GM23338 (cell line): ENCODE data around the gene PDLIM5. TPM values are rescaled to one million over a fixed set of nuclear protein-coding genes. Genes with fewer than 3 reads are reported as not detected.

Source experiments
- ATAC-seq: fragments of 200-7000 bp; cut with Tn5 transposase; 3 replicates; pipeline ENCODE4 v1.9.1; 2020
- DNase-seq: peaks from one replicate; pipeline ENCODE4 v3.0.0-alpha.2; 2015; ENCODE audit warnings: low spot score
- H2AFZ ChIP-seq: fragments of 200-600 bp; sonication (generic); 2 replicates; pipeline ENCODE4 v1.8.0; 2016; ENCODE audit warnings: antibody characterized with exemption, mild to moderate bottlenecking, moderate library complexity
- H3F3A ChIP-seq: fragments of 200-600 bp; sonication (generic); replicated peaks from 2 replicates; pipeline ENCODE4 v1.8.0; 2017; ENCODE audit warnings: antibody characterized with exemption, mixed run types, low read depth
- H3K27ac ChIP-seq: fragments of 200-600 bp; sonication (generic); 2 replicates; pipeline ENCODE4 v1.6.1; 2016; ENCODE audit warnings: low read depth
- H3K27me3 ChIP-seq: fragments of 200-600 bp; sonication (generic); 2 replicates; pipeline ENCODE4 v1.8.0; 2016; ENCODE audit warnings: mild to moderate bottlenecking, mixed run types, moderate library complexity; ENCODE audit not compliant: insufficient read depth
- H3K36me3 ChIP-seq: fragments of 200-600 bp; sonication (generic); 2 replicates; pipeline ENCODE4 v1.8.0; 2016; ENCODE audit warnings: mild to moderate bottlenecking; ENCODE audit not compliant: insufficient read depth
- H3K4me1 ChIP-seq: fragments of 200-600 bp; sonication (generic); 2 replicates; pipeline ENCODE4 v1.8.0; 2016; ENCODE audit warnings: mild to moderate bottlenecking, moderate library complexity; ENCODE audit not compliant: insufficient read depth
- H3K4me2 ChIP-seq: fragments of 200-600 bp; sonication (generic); 2 replicates; pipeline ENCODE4 v1.7.1; 2017; ENCODE audit warnings: mixed run types
- H3K4me3 ChIP-seq: fragments of 200-600 bp; sonication (generic); 2 replicates; pipeline ENCODE4 v1.6.1; 2016; ENCODE audit warnings: mixed run types
- H3K79me2 ChIP-seq: fragments of 200-600 bp; sonication (generic); replicated peaks from 2 replicates; pipeline ENCODE4 v1.8.0; 2017; ENCODE audit warnings: mild to moderate bottlenecking; ENCODE audit not compliant: insufficient read depth
- H3K9me2 ChIP-seq: fragments of 200-600 bp; sonication (generic); 2 replicates; pipeline ENCODE4 v1.8.0; 2017; ENCODE audit not compliant: insufficient read depth
- H4K20me1 ChIP-seq: fragments of 200-600 bp; sonication (generic); replicated peaks from 2 replicates; pipeline ENCODE4 v1.8.0; 2017; ENCODE audit warnings: mild to moderate bottlenecking; ENCODE audit not compliant: insufficient read depth
- H3K27ac Mint-ChIP-seq: 2 replicates; pipeline ENCODE4 v1.8.0; 2020; ENCODE audit warnings: inconsistent platforms, mild to moderate bottlenecking, moderate library complexity, mixed read lengths
- H3K27me3 Mint-ChIP-seq: 3 replicates; pipeline ENCODE4 v1.8.0; 2022; ENCODE audit warnings: low read depth, mild to moderate bottlenecking, moderate library complexity, mixed read lengths, inconsistent platforms; ENCODE audit not compliant: insufficient read depth, poor library complexity
- H3K36me3 Mint-ChIP-seq: 3 replicates; pipeline ENCODE4 v1.8.0; 2021; ENCODE audit warnings: low read depth, mild to moderate bottlenecking, inconsistent platforms, moderate library complexity, mixed read lengths
- H3K4me1 Mint-ChIP-seq: 3 replicates; pipeline ENCODE4 v1.8.0; 2020; ENCODE audit warnings: mild to moderate bottlenecking, inconsistent platforms, mixed read lengths
- H3K4me3 Mint-ChIP-seq: 3 replicates; pipeline ENCODE4 v1.8.0; 2021; ENCODE audit warnings: moderate library complexity, mild to moderate bottlenecking, inconsistent platforms, mixed read lengths
- H3K9me3 Mint-ChIP-seq: 3 replicates; pipeline ENCODE4 v1.8.0; 2020; ENCODE audit warnings: moderate library complexity, mild to moderate bottlenecking, inconsistent platforms, mixed read lengths
- CREB1 ChIP-seq: fragments of 250-450 bp; sonication (Bioruptor Pico); IDR thresholded peaks from 2 replicates; pipeline ENCODE4 v1.5.0; 2020; ENCODE audit warnings: low read depth, mild to moderate bottlenecking, moderate library complexity
- CTCF ChIP-seq, 2 experiments: fragments of 200-600 bp in 1 of 2; sonication (generic) in 1 of 2; conservative IDR thresholded peaks; 2 replicates each; pipeline versions ENCODE4 v1.5.1 to v1.6.1; 2016 to 2017; ENCODE audit warnings: antibody characterized with exemption in 2 of 2, low read depth in 2 of 2, mild to moderate bottlenecking in 2 of 2, moderate library complexity in 1 of 2
- ETS1 ChIP-seq: IDR thresholded peaks from 2 replicates; pipeline ENCODE4 v1.6.1; 2016; ENCODE audit warnings: antibody characterized with exemption
- EZH2 ChIP-seq: fragments of 200-600 bp; sonication (generic); IDR thresholded peaks from one replicate; pipeline ENCODE4 v1.8.0; 2017; ENCODE audit warnings: antibody characterized with exemption, mild to moderate bottlenecking, low read depth; ENCODE audit not compliant: unreplicated experiment
- EZH2phosphoT487 ChIP-seq: fragments of 200-600 bp; sonication (generic); IDR thresholded peaks from one replicate; pipeline ENCODE4 v1.8.1; 2018; ENCODE audit warnings: antibody characterized with exemption; ENCODE audit not compliant: unreplicated experiment
- JUNB ChIP-seq: IDR thresholded peaks from one replicate; pipeline ENCODE4 v1.6.1; 2016; ENCODE audit warnings: antibody characterized with exemption; ENCODE audit not compliant: unreplicated experiment
- NANOG ChIP-seq: IDR thresholded peaks from 2 replicates; pipeline ENCODE4 v1.6.1; 2016; ENCODE audit warnings: antibody characterized with exemption, borderline replicate concordance
- POLR2AphosphoS5 ChIP-seq: IDR thresholded peaks from 2 replicates; pipeline ENCODE4 v1.6.1; 2016; ENCODE audit warnings: antibody characterized with exemption, low read depth
- REST ChIP-seq: IDR thresholded peaks from one replicate; pipeline ENCODE4 v1.6.1; 2018; ENCODE audit warnings: antibody characterized with exemption; ENCODE audit not compliant: unreplicated experiment
- STAT1 ChIP-seq: IDR thresholded peaks from one replicate; pipeline ENCODE4 v1.6.1; 2016; ENCODE audit warnings: antibody characterized with exemption; ENCODE audit not compliant: unreplicated experiment
- ZNF114 ChIP-seq: fragments of 250-450 bp; sonication (Bioruptor Pico); IDR thresholded peaks from 2 replicates; pipeline ENCODE4 v1.5.0; 2020; ENCODE audit warnings: mild to moderate bottlenecking, moderate library complexity
- ZNF331 ChIP-seq: fragments of 250-450 bp; sonication (Bioruptor Pico); IDR thresholded peaks from 2 replicates; pipeline ENCODE4 v1.5.0; 2020; ENCODE audit warnings: low read depth, mild to moderate bottlenecking, moderate library complexity
- ZNF462 ChIP-seq: fragments of 250-450 bp; sonication (Bioruptor Pico); IDR thresholded peaks from 2 replicates; pipeline ENCODE4 v1.5.0; 2020; ENCODE audit warnings: mild to moderate bottlenecking, moderate library complexity
- polyA plus RNA-seq: library from polyadenylated mRNA; unstranded; fragments of >200 nt; fragmentation: Nextera tagmentation; extraction: Ambion mirVana; gene quantifications from 2 replicates; pipeline ENCODE4 v1.2.1, GENCODE V29; 2016
- total RNA-seq: library from RNA; depleted of rRNA; stranded (reverse); fragments of >200 nt; shearing (Covaris generic); gene quantifications from 2 replicates; pipeline ENCODE4 v1.2.3, GENCODE V29; 2014

PDLIM5 gene
- total and polyA plus RNA-seq, 2 experiments from 2014 or later, result 45.2 to 53.0 TPM

- Histone ChIP-seq H3K79me2 (no peaks in the 10 kb centered on the region), H3F3A (no peaks in the 10 kb centered on the region), H2AFZ (no peak overlapping the region), H3K9me2 (no peaks in the 10 kb centered on the region), H4K20me1 (no peaks in the 10 kb centered on the region), H3K27ac (no peak overlapping the region), H3K4me1 (no peaks in the 10 kb centered on the region), H3K36me3 (no peaks in the 10 kb centered on the region), H3K27me3 (no peaks in the 10 kb centered on the region), H3K4me3 (no peak overlapping the region), H3K4me2 (no peak overlapping the region)
- Mint-ChIP-seq H3K4me3 (no peak overlapping the region), H3K27ac (no peak overlapping the region), H3K36me3 (no peaks in the 10 kb centered on the region), H3K4me1 (no peaks in the 10 kb centered on the region), H3K27me3 (no peaks in the 10 kb centered on the region), H3K9me3 (no peaks in the 10 kb centered on the region)
- TF ChIP-seq CREB1 (CRISPR knock-in tag), result no peak
- TF ChIP-seq JUNB, result no peak
- no peak for TF ChIP-seq CTCF (conservative IDR thresholded peaks at IDR 0.05; ENCODE audit: low read depth in 2 of 2)
- no peak for TF ChIP-seq NANOG
- no peak for TF ChIP-seq REST
- TF ChIP-seq STAT1, result no peak
- TF ChIP-seq EZH2, result no peak
- no peak for TF ChIP-seq ZNF462 (CRISPR knock-in tag)
- no peak for TF ChIP-seq ZNF331
- no peak for TF ChIP-seq ZNF114 (CRISPR knock-in tag)
- no peak for TF ChIP-seq ETS1
- TF ChIP-seq EZH2phosphoT487, result no peak
- no peak for TF ChIP-seq POLR2AphosphoS5
- no peak for DNase-seq
- ATAC-seq, result no peak
Measured at GRCh38 chr4:94613248-94613647, 161.5 kb downstream of the PDLIM5 start.
